ENCODE data around the gene SYNE1.

SYNE1 gene

DNA sequence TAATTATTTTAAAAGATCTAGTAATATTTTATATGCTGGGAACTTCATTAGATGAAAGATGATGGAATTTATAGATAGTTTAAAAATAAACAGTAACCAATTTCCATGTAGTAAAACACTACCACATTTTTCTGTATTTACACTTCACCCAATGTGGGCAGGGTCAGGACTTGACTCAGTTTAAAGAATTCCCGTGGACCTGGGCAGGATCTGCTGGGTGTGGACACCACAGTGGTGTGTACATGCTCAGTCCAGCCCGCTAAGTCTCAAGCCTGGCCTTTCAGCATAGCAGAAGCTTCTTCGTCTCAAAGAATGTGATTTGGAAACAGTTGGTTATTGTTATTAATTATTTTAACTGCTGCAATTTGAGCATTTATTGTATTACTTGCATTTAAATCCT, 364.2 kb downstream of the SYNE1 start:
- no peak for DNase-seq

DNA sequence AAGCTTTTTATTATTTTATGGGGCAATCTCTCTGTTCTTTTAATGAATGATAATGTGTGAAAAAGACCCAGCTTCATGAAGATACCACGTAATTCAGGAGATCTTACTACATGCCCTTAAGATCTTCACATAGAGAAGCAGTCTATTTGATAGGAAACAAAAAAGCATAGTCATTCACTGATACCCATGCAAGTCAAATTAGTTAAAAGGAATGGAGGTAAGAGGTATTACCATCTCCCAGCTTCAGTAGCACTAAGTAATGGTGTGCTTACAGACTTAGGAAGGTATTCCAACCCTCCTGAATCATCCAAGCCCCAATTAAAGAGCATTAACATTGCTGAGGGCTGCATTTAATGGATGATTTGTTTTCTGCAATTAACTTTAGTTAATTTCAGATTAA, 364.7 kb downstream of the SYNE1 start:
- DNase-seq = no peak

DNA sequence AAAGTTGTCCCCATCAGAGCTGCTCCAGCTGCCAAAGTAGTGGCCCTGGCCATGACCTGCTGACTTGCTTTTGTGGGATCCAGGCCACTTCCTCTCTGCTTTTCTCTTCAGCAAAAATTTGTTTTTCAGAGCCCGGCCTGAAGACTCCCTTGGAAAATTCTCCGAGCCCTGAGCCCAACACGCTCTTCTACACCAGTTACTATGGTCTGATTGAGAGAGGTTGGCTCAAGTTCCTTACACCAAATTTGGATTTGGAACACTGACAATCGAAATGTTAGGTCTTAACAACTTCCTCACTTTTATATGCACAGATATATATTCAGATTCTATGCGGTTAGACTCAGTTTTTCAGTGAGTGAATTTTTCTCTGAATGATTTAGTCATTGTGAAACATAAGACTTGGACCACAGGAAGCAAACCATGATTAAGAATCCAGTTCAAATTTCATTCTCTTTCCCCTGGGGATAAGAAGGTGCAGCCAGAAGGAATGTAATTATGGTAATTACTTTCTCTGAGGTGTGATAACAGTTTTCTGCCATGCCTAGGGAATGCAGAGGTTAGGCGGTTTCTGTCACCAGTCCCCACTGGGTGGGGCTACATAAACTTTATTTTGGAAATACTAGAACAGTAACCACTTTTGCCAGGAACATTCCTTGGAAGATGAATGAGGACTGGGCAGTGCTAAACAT, 365.2 kb downstream of the SYNE1 start:
- peak in 2 of 4 experiments; percentile 2 to 8 for DNase-seq

DNA sequence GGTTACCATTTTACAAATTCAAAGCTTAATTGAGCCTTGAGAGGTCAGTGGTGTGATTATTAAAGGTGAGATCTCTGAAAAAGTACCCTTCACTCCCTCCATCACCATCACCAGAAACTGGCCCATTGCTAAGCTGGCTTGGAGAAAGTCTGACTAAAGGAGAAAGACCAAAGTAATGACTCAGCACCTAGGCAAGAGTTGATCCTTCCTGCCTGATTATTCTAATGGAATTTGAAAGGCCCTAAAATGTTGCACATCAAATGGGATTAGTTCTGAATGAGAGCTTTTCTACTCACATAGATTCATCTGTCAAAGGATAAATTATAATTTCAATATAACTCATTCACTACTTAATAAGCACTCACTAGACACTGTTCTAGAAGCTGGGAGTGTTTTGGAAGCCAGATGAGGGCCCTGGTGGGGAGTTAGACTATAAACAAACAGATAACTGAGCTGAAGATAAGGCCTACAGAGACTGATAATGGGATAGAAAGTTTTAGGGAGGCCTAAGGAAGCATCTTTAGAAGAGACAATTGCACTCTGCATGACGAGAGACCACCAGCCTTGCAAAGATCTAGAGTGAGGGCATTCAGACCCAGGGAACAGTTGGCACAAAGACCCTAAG, 366.7 kb downstream of the SYNE1 start:
- DNase-seq = no peak

DNA sequence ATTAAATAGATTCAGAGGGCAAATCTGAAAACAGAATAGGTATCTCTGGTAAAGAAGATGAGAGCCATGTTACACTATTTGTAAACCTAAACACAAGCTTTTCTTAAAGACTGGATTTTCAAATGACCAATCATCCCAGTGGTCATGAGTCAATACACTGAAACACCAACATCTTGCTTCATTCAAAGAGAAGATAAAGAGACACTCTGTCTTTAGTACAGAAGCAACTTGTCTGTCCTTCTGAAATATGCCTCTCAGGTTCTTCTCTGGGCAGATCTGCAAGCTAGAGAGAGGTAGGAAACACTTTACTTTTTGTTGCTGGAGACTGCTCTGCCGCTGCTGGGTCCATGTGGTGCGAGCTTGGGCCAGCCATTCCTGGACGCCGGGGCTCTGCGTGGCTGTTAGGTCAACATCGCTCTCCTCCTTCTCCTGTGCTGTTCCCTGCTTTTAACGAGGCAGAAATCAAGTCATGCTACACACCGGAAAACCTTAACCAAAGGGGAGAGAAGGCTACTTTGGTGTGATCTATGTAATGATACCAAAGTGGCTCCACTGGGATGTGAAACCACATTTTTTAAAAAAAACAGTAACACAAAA, 368.2 kb downstream of the SYNE1 start:
- no peak for DNase-seq

DNA sequence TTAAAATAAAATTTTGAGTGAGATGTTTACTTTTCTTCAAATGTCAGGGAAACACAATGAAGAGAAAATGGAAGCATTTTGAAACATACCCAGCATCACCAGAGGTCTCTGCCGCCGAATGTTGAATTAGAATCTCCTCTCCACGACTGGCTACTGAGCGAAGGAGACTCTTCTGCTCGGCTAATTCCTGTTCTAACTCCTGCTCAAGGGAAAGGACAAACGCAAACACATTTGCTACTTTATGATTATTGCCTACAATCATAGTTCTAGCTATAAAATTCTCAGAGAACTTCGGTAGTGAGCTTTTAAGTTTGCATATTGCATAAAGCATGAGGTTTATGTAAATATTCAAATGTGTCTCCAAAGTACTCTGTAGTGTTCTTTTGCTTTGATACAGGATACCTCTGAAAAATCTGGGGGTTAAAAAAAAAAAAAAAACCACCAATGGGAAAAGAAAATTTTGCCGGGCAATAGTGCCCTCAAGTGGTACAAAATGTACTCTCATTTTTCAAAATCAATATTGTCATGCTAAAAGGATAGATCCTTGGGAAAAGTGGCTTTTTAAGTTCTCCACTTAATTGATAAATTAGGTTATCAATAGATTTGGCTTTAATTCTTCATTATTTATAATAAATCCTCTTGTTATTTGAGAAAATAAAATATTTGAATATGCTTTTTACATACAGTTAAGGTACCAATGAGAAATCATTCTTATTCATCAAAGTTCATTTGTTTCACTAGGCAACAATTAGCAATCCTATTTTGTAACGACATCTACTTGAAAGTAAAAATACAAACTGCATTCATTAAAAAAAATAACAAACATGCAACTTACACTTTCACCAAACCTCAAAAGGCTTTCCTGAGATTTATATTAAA, 369.0 kb downstream of the SYNE1 start:
- peak in 3 of 4 experiments; percentile 15 to 31 (median 25) for DNase-seq

DNA sequence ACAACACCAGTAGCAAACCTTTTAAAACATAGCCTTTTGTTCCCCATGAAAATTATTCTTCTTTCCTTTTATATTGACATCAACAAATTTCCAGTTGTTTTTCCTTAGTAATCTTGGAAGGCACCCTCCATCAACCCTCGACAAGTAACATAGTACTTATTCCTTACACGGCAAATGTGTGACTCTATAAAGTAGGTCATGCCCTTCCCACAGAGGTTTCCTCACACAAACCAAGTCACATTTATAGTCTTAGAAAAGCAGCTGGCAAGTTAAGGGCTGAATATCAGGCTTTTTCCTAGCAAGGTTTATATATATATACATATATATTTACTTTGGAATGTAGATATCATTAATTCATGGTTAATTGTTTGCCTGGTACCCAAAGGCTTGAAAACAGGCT, 371.5 kb downstream of the SYNE1 start:
- no peak for DNase-seq

DNA sequence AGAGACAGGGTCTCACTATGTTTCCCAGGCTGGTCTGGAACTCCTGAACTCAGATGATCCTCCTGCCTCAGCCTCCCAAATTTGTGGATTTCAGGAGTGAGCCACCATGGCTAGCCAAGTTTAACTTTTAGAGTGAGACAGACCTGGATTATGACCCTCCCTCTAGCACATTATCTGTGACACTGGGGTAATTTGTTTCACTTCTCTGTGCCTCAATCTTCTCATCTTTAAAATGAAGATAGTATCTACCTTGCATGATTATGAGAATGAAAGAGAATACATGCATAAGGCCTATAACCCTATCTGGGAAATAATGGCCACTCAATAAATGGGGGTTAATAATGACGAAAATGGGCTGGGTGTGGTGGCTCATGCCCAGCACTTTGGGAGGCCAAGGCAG, 373.6 kb downstream of the SYNE1 start:
- DNase-seq = no peak

DNA sequence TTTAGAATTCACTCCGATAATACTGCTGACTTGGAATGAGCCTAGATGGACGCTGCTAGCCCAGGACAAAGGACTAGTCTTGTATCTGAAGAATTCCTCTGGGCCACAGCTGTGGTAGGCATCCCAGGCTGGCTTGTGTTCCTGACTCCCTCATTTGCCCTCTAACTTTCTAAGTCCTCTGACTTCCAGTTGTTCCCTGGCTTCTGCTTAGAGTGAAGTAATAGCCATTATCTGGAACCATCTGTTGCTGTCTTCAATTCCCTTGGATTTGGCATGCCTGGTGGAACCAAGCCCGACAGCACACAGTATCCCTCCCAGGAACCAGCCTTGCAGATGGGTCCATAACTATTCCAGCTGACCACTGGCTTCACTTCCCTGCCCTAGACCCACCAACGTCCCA, 376.0 kb downstream of the SYNE1 start:
- no peak for DNase-seq

DNA sequence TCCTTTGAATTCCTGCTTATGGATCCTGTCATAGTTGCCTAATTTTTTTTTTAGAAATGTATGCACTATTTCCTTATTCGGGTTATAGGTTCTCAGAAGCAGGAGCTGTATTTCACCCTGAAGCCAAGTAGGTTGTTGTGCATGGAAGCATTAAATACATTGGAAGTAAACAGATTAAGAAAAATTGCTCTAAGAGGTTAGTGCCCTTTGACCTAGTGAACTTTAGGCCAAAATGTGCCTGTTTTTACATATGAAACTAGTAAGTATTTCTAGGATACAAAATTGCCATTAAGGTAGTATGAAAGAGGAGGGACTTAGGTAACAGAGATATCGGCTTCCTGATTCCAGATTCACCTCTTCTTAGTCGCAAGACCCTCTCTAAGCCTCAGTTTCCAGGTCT, 377.9 kb downstream of the SYNE1 start:
- DNase-seq = no peak

DNA sequence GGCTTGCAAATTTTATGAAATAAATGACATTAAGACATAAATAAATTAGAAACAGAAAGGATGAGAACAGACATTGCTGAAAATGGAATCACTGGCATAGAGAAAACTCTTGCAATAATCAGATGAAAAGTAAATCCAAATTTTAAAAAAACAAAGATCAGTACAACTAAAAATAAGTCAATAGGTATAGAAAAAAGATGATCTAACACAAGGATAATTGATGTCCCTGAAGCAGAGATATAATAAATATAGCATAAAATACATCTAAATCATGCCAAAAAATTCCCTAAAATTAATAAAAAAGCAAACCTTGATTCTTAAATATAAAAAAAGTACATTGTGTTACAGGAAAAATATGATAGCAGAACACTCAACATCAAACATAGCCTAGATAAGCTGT, 379.6 kb downstream of the SYNE1 start:
- no peak for DNase-seq

DNA sequence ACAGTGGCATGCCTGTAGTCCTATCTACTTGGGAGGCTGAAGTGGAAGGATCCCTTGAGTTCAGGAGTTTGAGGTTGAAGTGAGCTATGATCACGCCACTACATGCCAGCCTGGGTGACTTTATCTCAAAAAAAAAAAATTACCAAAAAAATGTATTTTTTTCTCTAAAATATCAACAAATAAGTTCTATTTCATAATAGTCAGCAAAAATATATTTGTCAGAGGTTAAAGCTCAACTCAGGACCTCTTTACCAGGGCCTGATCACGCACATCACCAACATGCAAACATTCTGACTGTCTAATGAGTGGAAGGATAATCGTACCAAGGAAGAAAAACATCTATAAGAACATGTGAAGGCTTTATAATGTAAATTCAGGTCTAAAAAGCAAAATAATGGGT, 387.0 kb downstream of the SYNE1 start:
- DNase-seq = no peak

DNA sequence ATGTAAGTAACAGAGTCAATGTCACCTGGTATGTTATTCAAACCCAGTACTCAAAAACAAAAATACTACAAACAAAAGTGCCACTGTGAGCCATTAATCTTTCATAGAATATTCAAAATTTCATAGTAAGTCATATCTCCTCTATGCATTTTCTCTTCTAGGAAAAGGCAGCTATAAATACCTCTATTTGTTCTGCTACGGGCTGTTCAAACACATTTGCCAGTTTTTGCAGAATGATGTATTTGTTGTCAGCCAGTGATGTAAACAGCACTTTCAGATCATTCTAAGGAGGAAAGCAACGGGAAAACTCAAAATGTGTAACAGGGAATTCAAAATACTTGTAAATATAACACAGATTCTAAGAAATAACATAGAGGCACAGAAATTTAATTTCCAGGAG, 388.2 kb downstream of the SYNE1 start:
- no peak for DNase-seq

DNA sequence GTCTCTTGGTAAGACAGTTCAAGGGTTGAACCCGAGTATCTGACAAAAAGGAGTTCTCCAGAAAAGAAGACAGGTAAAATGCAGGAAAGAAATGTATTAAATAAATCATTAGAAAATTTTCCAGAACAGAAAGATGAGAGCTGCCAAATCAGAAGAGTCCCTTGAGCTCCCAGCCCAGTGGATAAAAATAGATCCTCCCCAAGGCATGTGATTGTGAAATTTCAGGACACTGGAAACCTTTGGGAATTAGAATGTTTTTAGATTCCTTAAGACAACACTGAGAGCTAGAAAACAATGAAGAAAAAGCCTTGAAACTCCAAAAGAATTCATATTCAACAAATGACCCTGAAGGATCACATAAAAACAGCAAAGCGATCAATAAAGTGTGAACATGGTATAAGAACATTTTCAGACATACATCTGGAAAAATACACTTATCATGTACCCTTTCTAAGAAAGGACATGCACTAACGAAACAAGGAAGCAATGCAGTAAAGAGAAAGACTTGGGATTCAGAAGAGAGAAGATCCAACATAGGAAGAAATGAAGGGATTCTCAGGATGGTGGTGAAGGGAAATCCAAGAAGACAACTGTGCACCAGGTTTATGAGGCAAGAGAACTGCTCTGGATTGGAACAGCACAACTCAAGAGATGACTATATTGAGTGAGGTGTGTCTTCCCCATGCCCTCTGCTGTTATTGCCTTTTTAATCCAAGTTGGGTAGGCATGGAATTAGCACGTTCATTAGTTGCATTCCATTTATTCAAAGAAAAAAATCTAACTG, 390.4 kb downstream of the SYNE1 start:
- DNase-seq = no peak

DNA sequence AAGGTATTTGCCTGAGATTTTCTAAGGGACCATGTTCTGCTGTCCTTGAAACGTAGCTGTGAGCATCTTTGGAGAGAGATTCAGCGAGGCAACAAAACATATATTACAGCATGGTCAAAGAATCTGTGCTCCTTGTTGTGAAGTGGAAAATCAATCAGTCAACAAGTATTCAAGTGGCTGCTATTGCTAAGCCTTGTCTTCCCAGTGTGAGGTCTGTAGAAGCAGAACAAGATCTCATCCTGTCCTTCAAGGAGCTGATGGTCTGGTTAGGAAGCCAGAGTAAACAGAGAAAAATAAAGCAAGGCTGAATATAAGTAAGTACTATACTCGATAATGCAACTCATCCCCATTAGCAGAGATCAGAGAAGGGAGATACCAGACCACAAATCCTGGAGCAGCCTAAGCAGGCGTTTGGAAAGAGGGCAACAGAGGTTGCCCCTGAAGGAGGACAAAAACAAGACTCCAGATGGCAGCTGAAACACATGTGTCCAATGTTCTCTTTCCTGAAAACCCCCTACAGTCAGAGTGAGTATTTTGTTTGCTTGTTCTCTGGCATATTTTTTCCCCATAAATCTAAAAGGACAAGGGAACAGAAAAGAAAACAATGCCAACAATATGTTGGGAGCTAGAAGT, 392.0 kb downstream of the SYNE1 start:
- DNase-seq = no peak

DNA sequence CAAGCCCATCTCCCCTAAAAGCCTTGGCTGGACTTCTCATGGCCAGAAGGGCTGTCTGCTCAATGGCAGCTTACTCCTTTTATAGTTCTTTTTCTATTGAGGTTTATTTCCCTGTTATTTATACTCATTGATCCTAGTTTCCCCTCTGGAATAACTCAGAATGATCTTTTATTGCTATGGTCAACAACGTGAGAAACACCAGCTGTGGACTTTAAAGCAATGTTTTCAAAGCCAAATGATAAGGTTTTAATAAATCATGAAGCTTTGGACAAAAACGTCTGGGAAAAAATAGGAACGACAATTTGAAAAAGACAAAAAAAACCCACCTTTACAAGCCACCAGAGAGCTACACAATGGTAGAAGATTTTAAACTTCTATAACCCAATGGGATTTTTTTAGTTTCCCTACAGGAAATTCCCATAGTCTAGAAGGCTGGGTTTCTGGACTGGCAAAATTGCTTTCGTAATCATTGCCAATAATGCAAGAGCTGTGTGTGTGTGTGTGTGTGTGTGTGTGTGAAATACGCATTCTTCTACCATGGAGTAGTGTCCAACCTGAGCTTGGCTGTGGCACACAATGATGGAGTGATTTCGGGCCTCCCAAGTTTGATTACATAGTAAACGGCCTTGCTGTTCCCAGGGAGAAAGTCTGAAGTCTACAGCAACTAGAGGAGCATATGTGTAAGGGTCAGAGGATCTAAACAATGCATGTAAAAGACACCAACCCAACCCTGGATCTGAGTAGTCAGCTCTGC, 396.0 kb downstream of the SYNE1 start:
- no peak for DNase-seq

DNA sequence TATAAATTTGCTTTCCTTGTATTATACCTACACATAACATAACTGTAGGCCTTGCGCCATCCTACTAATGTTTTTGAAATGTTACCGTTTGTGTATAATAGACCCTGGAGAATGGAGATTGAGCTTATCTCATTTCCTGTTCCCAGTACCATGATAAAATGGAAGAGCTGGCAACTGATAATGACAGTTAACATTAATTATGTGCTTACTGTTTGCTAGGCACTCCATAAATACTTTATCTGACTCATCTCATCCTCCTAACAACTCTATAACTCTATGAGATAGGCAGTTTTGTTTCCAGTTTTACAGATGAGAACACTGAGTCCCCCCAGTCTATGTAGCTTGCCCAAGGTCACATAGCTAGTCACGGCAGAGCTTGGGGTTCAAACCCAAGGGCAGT, 396.7 kb downstream of the SYNE1 start:
- no peak for DNase-seq

DNA sequence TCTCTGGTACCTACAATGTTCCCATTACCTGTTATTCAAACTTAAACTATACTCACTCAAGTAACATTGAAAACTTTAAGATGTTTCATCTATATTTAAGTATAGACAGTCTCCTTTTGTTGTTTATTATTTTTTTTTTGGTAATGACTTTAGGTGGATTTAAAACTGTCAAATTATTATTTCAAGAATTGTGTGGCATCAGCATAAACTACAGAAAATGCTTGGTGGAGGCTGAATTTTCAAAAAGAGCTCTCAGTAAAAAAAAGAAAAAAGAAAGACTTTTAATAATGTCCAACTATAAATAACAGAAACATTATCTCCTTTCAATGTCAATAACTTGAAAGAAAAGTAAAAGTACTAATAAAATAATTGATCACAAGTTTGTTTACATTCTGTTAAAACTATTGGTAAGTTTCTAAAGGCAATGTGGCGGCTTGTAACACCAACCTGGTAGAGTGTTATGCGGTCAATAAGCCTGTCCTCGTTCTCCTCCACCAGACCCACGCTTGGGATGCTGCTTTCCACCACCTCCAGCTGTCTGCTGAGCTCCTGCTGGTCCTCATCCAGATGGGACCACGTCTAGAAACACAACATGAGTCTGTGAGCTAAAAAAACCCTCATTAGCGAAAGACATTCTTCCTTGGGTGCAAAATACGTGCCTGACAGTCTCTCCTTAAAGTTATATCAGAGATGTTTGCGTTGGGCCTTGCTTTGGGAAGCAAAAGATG, 400.6 kb downstream of the SYNE1 start:
- DNase-seq = no peak

DNA sequence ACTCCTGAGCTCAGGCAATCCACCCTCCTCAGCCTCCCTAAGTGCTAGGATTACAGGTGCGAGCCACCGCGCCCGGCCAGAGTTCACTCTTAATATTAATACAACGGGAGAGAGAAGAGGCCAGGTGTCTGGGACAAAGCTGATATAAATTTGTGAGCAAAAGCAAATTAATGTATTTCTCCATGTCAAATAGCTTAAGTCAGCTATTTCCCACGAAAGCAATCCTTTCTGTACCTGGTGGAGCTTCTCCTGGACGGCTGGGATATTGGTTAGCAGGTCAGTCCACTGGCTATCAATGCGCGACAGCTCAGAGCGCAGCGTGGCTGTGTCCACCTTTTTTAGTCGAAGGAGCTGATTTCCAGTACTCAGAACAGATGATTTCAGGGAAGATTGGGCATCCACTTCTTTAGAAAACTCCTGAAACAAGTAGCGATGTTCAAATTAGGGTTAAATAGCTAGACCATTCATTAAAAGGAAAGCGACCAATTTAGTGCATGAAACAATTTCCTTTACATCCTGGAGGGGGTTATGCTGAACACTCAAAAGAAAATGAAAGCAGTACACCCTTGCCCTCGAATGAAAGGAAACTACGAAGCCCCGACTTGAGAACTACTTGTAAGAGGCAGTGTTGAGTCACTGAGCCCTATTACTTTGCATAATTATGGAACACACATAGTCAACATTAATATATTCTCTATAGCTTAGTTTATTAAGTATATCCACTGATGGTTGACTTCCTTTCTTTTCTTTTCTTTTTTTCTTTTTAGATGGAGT, 403.4 kb downstream of the SYNE1 start:
- no peak for DNase-seq
